Right atrium auricular region (tissue), 2 donors: ENCODE measurements around the gene TMEM203. TPM values are rescaled to one million over a fixed set of nuclear protein-coding genes. Genes with fewer than 3 reads are reported as not detected.

Experiments
- DNase-seq: peaks from one replicate; pipeline ENCODE4 v3.0.0-alpha.2; 2019; ENCODE audit warnings: low spot score
- H3K27ac ChIP-seq, 2 donors: fragments of 200-600 bp; sonication (generic); 1 replicate in 1 of 2; 2 replicates in 1 of 2; pipeline ENCODE4 v1.5.1; 2016 to 2019
- H3K27me3 ChIP-seq, 2 donors: fragments of 200-600 bp; sonication (generic); one replicate each; pipeline versions ENCODE4 v1.5.1 to v1.6.0; 2017 to 2019
- H3K36me3 ChIP-seq: fragments of 200-600 bp; sonication (generic); one replicate; pipeline ENCODE4 v1.5.1; 2016
- H3K4me1 ChIP-seq, 2 donors: fragments of 200-600 bp; sonication (generic); one replicate each; pipeline versions ENCODE4 v1.5.1 to v1.6.0; 2017 to 2019
- H3K4me3 ChIP-seq, 2 donors: fragments of 200-600 bp; sonication (generic); 1 replicate in 1 of 2; 2 replicates in 1 of 2; pipeline ENCODE4 v1.5.1; 2017 to 2019; ENCODE audit warnings: mild to moderate bottlenecking in 1 of 2, moderate library complexity in 1 of 2
- H3K9me3 ChIP-seq, 2 donors: fragments of 200-600 bp; sonication (generic); one replicate each; pipeline ENCODE4 v1.5.1; 2019
- CTCF ChIP-seq, 2 donors: fragments of 200-600 bp; sonication (generic); IDR thresholded peaks; one replicate each; pipeline ENCODE4 v1.5.1; 2019; ENCODE audit warnings: antibody characterized with exemption in 2 of 2
- total RNA-seq, 2 donors: library from RNA; depleted of rRNA; stranded (reverse); fragments of >200 nt; gene quantifications; one replicate each; pipeline ENCODE4 v1.1.0, GENCODE V29; 2016

Gene TMEM203
- total RNA-seq, 2 donors from 2014 or later, result 31.4 to 33.9 TPM

GRCh38 chr9:137198902-137199283, 6.6 kb downstream of the TMEM203 start:
- H3K4me3 ChIP-seq, result peak overlapping the region in 1 of 2 donors; percentile 71
- no peaks in the 10 kb centered on the region for H3K27me3 ChIP-seq
- no peak for TF ChIP-seq CTCF (IDR thresholded peaks at IDR 0.05)
- no peak for DNase-seq
- peaks cover 0 to 89% of the 10 kb centered on the region in 2 donors for H3K4me1 ChIP-seq
- no peaks in the 10 kb centered on the region for H3K36me3 ChIP-seq
- H3K9me3 ChIP-seq, result no peaks in the 10 kb centered on the region
- no peak overlapping the region for H3K27ac ChIP-seq

GRCh38 chr9:137198051-137198901, 7.2 kb downstream of the TMEM203 start:
- TF ChIP-seq CTCF (IDR thresholded peaks at IDR 0.05), result no peak
- Histone ChIP-seq H3K27ac (no peak overlapping the region), H3K4me3 (peak overlapping the region in 1 of 2 donors; percentile 71), H3K36me3 (no peaks in the 10 kb centered on the region), H3K27me3 (no peaks in the 10 kb centered on the region), H3K4me1 (peaks cover 0 to 85% of the 10 kb centered on the region in 2 donors), H3K9me3 (no peaks in the 10 kb centered on the region)
- no peak for DNase-seq

GRCh38 chr9:137195525-137196220, 9.8 kb downstream of the TMEM203 start:
- Histone ChIP-seq H3K27ac (no peak overlapping the region), H3K4me1 (peaks cover 0 to 65% of the 10 kb centered on the region in 2 donors)
- DNase-seq, result no peak

GRCh38 chr9:137194909-137195308, 10.5 kb downstream of the TMEM203 start:
- Histone ChIP-seq H3K27ac (peak overlapping the region in 1 of 2 donors; percentile 31), H3K27me3 (no peaks in the 10 kb centered on the region), H3K4me3 (no peak overlapping the region), H3K36me3 (peaks cover 12% of the 10 kb centered on the region), H3K4me1 (peaks cover 0 to 72% of the 10 kb centered on the region in 2 donors), H3K9me3 (no peaks in the 10 kb centered on the region)
- DNase-seq, result no peak
- TF ChIP-seq CTCF (IDR thresholded peaks at IDR 0.05), result no peak

More at GRCh38 chr9:137195525-137196220, 9.8 kb downstream of the TMEM203 start:
- peaks cover 4% of the 10 kb centered on the region for H3K36me3 ChIP-seq
- no peak overlapping the region for H3K4me3 ChIP-seq
- TF ChIP-seq CTCF (IDR thresholded peaks at IDR 0.05), result no peak
- H3K9me3 ChIP-seq, result no peaks in the 10 kb centered on the region
- no peaks in the 10 kb centered on the region for H3K27me3 ChIP-seq

- Histone ChIP-seq H3K36me3 (peaks cover 13% of the 10 kb centered on the region), H3K27ac (peak overlapping the region in 1 of 2 donors; percentile 31), H3K27me3 (no peaks in the 10 kb centered on the region), H3K4me3 (no peak overlapping the region), H3K4me1 (peaks cover 0 to 72% of the 10 kb centered on the region in 2 donors), H3K9me3 (no peaks in the 10 kb centered on the region)
- no peak for TF ChIP-seq CTCF (IDR thresholded peaks at IDR 0.05)
- no peak for DNase-seq
These were observed 11.1 kb downstream of the TMEM203 start for GRCh38 chr9:137194388-137194787.
